Activated CD4-positive, CD25-positive, alpha-beta regulatory T cell treated with anti-CD3 and anti-CD28 coated beads, Interleukin-2, amount 50 U/mL, for 16 hours (primary cell): ENCODE measurements around the gene ZNF718.
"Not testable (repeated sequence)": the region's sequence is repeated elsewhere in the genome, so short reads cannot be mapped to it uniquely, and the experiment has no call there.

Experiments used
- DNase-seq: peaks from one replicate; pipeline ENCODE4 v3.0.0-alpha.2; 2020; ENCODE audit warnings: low read depth, low spot score

Gene ZNF718

GRCh38 chr4:124275-125081 is at the start of gene ZNF718:
ZNF718 (plus strand) TSS chr4:124501; CDS start chr4:124671, 170 bp downstream.
- DNase-seq, result peak; percentile 83

GRCh38 chr4:85951-86350 is 38.4 kb upstream of the ZNF718 start:
- DNase-seq, result no peak

DNA sequence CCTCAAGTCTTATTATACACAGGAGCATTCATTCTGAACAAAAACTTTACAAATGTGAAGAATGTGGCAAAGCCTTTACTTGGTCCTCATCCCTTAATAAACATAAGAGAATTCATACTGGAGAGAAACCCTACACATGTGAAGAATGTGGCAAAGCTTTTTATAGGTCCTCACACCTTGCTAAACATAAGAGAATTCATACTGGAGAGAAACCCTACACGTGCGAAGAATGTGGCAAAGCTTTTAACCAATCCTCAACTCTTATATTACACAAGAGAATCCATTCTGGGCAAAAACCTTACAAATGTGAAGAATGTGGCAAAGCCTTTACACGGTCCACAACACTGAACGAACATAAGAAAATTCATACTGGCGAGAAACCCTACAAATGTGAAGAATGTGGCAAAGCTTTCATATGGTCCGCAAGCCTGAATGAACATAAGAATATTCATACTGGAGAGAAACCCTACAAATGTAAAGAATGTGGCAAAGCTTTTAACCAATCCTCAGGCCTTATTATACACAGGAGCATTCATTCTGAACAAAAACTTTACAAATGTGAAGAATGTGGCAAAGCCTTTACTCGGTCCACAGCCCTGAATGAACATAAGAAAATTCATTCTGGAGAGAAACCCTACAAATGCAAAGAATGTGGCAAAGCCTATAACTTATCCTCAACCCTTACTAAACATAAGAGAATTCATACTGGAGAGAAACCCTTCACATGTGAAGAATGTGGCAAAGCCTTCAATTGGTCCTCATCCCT is 37.6 kb upstream of the ZNF718 start:
- not testable (repeated sequence) for DNase-seq

DNA sequence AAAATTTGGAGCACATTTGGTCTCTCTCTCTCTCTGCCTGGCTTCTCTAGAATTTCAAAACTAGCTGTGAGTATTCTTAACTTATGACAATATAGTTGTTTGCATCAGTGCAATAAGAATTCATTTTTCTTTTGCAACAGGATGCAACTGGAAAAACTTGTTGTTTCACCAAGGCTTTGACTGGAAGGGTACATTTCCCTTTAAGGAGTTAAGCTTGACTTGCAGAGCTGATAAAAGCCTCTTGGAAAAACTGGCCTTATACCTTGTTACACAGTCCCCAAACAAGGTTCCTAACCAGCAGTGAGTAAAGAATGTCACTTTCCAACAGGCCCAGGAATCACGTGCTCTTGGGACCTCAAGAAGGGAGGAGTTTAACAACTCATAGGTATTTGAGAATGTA is 25.9 kb upstream of the ZNF718 start:
- no peak for DNase-seq

- no peak for DNase-seq
These were observed 24.4 kb upstream of the ZNF718 start for GRCh38 chr4:99863-100262.

DNA sequence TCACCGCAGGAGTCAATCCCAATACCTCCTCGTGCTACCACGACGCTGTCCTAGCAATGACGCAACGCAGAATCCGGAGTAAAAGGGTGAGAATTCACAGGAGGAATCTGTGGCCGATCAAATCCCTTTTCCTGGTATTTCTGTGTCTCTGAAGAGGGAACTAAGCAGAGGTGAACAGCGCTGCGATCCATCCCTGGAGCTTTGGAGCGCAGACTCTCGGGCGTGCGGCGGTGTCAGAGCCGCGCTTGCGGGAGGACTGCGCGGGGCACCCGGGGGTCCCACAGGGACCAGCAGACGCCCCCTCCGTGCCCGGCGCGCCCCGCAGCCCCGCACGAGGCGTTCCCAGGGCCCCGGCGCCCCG is 17.2 kb upstream of the ZNF718 start:
- DNase-seq, result no peak

- no peak for DNase-seq
These were observed 16.6 kb upstream of the ZNF718 start for GRCh38 chr4:107444-108429.

GRCh38 chr4:112771-113170 is 11.5 kb upstream of the ZNF718 start:
- no peak for DNase-seq

DNA sequence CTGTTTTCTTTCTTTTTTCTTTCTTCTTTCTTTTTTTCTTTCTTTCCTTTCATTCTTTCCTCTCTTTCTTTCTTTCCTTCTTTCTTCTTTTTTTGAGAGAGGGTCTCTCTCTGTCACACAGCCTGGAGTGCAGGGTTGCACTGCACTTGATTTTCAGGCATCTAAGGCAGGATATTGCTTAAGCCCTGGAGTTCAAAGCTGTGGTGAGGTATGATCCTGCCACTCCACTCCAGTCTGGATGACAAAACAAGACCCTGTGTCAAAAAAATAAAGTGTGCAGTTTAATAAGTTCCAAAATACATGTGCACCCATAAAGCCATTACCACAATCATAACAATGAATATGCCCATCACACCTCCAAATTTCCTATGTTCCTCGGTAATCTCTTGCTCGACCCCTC is 10.6 kb upstream of the ZNF718 start:
- DNase-seq, result no peak

DNA sequence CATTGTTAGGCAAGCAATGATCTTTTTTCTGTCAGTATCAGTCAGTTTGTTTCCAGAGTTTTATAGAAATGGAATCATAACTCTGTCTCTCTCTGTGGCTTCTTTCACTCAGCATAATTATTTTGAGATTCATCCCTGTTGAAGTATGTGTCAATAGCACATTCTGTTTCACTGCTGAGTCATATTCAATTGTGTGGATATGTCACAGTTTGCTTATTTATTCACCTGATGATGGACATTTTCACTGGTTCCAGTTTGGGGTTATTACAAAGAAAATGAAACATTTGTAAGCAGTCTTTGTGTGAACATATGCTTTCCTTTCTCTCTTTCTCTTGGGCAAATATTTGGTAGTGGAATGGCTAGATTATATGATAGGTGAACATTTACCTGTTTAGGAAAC is 10.2 kb upstream of the ZNF718 start:
- DNase-seq, result no peak

- DNase-seq, result no peak
These were observed 7.8 kb upstream of the ZNF718 start for GRCh38 chr4:116499-116898.

- DNase-seq, result no peak
These were observed 3.7 kb upstream of the ZNF718 start for GRCh38 chr4:120616-121015.

DNA sequence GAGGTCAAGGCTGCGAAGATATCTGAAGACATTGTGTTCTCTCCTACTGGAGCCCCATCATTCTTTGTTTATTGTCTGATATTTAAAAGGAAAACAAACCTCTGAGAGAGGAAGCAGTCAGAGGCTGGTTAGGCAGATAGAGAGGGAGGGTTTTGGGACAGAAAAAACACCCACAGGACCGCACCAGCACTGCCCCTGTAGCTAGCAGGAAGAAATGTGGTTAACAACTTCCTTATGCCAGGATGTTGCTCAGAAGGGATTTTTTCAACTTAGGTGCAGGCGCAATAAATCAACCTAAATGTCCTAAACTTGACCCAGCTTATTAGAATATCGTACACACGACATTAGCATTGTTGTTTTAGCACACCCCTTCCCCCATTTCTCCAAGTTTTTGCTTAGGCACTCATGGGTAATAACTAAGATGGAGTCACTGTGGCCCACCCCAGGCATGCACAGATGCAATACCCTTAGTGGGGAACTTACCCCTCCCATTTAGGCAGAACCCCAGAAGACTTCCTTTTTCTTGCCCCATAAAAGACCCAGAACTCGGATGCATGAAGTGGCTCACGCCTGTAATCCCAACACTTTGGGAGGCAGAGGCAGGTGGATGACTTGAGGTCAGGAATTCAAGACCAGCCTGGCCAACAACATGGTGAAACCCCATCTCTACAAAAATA is 2.8 kb upstream of the ZNF718 start:
- no peak for DNase-seq

- DNase-seq, result not testable (repeated sequence)
These were observed 403 bp upstream of the ZNF718 start for GRCh38 chr4:123922-124274.

DNA sequence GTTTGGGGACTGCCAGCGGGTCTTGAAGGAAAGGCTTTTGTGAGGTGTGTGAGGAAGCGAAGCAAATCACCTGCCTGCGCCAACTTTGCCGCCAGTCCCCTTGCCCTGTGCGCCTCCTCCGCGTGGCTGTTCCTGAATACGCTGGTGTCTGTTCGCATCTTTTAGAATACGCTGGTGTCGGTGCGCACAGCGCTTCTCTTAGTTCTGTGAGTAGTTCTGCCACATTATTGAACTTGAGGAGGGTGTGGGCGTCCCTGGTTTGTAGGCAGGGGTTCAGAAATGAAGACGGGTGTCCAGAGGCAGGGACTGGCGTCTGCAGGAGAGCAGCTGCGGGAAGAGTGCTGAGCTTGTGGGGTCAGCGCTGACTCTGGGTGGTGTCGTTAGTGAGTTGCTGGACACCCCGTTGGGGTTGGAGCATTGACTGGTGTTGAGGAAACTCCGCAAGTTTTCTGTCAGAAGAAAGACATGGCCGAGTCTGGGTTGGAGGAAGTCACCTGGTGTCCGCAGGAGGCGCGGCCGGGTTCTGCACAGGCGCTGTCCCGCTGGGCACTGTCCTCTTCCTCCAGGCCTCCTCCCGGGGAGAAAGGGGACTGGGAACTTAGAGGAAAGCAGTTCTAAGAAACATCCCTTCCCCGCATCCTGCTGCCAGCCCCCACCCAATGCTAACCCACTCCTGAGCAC is 930 bp downstream of the ZNF718 start:
- no peak for DNase-seq

- no peak for DNase-seq
These were observed 1.5 kb downstream of the ZNF718 start for GRCh38 chr4:125833-126232.

DNA sequence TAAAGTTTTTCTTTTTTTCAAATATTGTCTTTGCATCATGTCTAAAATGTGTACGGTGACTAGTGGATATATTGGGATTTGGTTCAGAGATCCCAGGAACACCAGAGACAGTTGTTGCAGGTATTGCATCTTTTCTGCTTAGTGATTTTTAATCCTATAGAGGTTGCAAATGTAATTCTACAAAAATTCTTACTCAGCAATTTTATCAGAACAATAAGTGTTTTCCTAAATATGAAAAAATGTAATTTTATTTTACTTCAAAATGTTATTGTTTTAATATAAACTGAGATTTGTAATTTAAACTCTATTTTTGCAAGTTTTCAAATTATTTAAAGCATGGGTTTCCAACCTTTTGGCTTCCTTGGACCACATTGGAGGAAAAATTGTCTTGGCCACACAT is 8.2 kb downstream of the ZNF718 start:
- DNase-seq, result no peak

- no peak for DNase-seq
These were observed 14.6 kb downstream of the ZNF718 start for GRCh38 chr4:138935-139334.

DNA sequence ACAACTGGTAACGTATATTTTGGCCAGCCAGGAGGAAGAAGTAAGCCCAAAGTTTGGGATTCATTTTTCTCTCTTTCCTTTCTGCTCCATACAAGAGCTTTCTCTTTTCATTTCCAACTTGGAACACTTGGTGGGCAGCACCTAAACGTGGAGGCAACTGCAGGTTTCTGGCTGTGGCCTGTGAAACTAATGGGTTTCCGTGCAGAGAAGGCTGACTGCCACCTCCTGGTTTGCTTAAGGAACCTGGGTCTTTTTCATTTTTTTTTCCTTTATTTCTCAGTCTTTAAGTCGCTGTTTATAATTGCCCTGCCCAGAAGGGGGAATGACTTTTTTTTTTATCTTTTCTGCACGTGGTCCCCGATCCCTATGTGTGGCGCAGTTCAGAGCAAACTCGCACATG is 15.4 kb downstream of the ZNF718 start:
- DNase-seq, result no peak

- no peak for DNase-seq
These were observed 22.3 kb downstream of the ZNF718 start for GRCh38 chr4:146621-147020.

- no peak for DNase-seq
These were observed 22.9 kb downstream of the ZNF718 start for GRCh38 chr4:147233-147632.
